Endothelial cell of umbilical vein (primary cell): ENCODE measurements around the gene PCBP1.

Experiments
- EZH2 ChIP-seq: IDR thresholded peaks from 2 replicates; pipeline ENCODE4 v1.6.1; 2012; ENCODE audit warnings: borderline replicate concordance, low read depth, mild to moderate bottlenecking, moderate library complexity, low read length, inconsistent platforms; ENCODE audit not compliant: severe bottlenecking
- JUN ChIP-seq: IDR thresholded peaks from 2 replicates; pipeline ENCODE4 v1.6.1; 2011; ENCODE audit warnings: borderline replicate concordance, low read depth; ENCODE audit not compliant: insufficient read length, insufficient read depth
- POLR2A ChIP-seq: IDR thresholded peaks from 2 replicates; pipeline ENCODE4 v1.6.1; 2012; ENCODE audit warnings: low read depth, mild to moderate bottlenecking, control low read depth, low read length
- TF ChIP-seq, protein P1 (sequence below), 2 donors: IDR thresholded peaks; 1 replicate in 1 of 2; 2 replicates in 1 of 2; pipeline ENCODE4 v1.5.1; 2011; ENCODE audit warnings: low read length in 2 of 2, mild to moderate bottlenecking in 2 of 2, moderate library complexity in 2 of 2, control low read depth in 1 of 2, inconsistent platforms in 1 of 2, low read depth in 1 of 2; ENCODE audit not compliant: insufficient read depth in 1 of 2; ENCODE audit errors: extremely low read depth in 1 of 2
- TF ChIP-seq, protein P2 (sequence below): IDR thresholded peaks from 2 replicates; pipeline ENCODE4 v1.6.1; 2011; ENCODE audit not compliant: insufficient read depth, insufficient read length

DNA sequence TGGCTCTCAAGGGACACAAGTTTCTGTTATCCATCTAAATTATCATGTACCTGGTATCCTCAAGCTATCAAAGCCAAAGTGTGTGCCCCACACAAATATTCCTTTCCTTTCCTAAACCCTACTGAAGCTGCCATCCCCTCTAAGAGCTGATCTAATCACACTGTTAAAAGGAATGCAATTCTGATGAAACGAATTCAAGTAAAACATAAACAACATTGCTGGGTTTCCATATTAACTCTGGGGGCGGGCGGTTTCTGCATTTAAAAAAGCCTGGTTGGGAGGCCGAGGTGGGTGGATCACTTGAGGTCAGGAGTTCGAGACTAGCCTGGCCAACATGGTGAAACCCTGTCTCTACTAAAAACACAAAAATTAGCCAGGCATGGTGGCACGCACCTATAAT is 41.9 kb upstream of the PCBP1 start:
- TF ChIP-seq, protein P1, sequence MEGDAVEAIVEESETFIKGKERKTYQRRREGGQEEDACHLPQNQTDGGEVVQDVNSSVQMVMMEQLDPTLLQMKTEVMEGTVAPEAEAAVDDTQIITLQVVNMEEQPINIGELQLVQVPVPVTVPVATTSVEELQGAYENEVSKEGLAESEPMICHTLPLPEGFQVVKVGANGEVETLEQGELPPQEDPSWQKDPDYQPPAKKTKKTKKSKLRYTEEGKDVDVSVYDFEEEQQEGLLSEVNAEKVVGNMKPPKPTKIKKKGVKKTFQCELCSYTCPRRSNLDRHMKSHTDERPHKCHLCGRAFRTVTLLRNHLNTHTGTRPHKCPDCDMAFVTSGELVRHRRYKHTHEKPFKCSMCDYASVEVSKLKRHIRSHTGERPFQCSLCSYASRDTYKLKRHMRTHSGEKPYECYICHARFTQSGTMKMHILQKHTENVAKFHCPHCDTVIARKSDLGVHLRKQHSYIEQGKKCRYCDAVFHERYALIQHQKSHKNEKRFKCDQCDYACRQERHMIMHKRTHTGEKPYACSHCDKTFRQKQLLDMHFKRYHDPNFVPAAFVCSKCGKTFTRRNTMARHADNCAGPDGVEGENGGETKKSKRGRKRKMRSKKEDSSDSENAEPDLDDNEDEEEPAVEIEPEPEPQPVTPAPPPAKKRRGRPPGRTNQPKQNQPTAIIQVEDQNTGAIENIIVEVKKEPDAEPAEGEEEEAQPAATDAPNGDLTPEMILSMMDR (IDR thresholded peaks at IDR 0.05; ENCODE audit: extremely low read depth in 1 of 2, insufficient read depth in 1 of 2, low read depth in 1 of 2, low read length in 2 of 2) = no peak
- TF ChIP-seq, protein P2, sequence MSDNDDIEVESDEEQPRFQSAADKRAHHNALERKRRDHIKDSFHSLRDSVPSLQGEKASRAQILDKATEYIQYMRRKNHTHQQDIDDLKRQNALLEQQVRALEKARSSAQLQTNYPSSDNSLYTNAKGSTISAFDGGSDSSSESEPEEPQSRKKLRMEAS = no peak
- TF ChIP-seq POLR2A = no peak
- TF ChIP-seq EZH2 = no peak
- no peak for TF ChIP-seq JUN
